Left lung (tissue), 10 donors: ENCODE data around the gene SSBP2. TPM values are rescaled to one million over a fixed set of nuclear protein-coding genes. Genes with fewer than 3 reads are reported as not detected.
"Not testable (repeated sequence)": the region's sequence is repeated elsewhere in the genome, so short reads cannot be mapped to it uniquely, and the experiment has no call there.

Source experiments
- ATAC-seq: fragments of 200-7000 bp; cut with Tn5 transposase; one replicate; pipeline ENCODE4 v1.9.1; 2020; ENCODE audit warnings: moderate library complexity
- DNase-seq, 4 donors: peaks; one replicate each; pipeline ENCODE4 v3.0.0-alpha.2; 2013 to 2020
- H3K27ac ChIP-seq, 2 donors: fragments of 200-600 bp; sonication (generic) in 1 of 2; one replicate each; pipeline versions ENCODE4 v1.5.0 to v1.8.0; 2020 to 2021
- H3K27me3 ChIP-seq, 2 donors: fragments of 200-600 bp; sonication (generic) in 1 of 2; one replicate each; pipeline versions ENCODE4 v1.5.0 to v1.8.0; 2020 to 2021
- H3K36me3 ChIP-seq, 2 donors: fragments of 200-600 bp; sonication (generic) in 1 of 2; one replicate each; pipeline versions ENCODE4 v1.5.0 to v1.8.0; 2020 to 2021
- H3K4me1 ChIP-seq, 2 donors: fragments of 200-600 bp; one replicate each; pipeline ENCODE4 v1.8.0; 2021
- H3K4me3 ChIP-seq, 2 donors: fragments of 200-600 bp; sonication (generic) in 1 of 2; one replicate each; pipeline versions ENCODE4 v1.5.0 to v1.8.0; 2020 to 2021; ENCODE audit warnings: mild to moderate bottlenecking in 1 of 2
- H3K9me3 ChIP-seq, 2 donors: fragments of 200-600 bp; sonication (generic) in 1 of 2; one replicate each; pipeline versions ENCODE4 v1.5.0 to v1.8.0; 2020 to 2021
- CTCF ChIP-seq, 2 donors: fragments of 200-600 bp; sonication (generic) in 1 of 2; IDR thresholded peaks; one replicate each; pipeline versions ENCODE4 v1.5.0 to v1.8.0; 2021; ENCODE audit warnings: antibody characterized with exemption in 2 of 2
- intact Hi-C, 2 donors: fragments of 100-400 bp; cut with DNase I; formaldehyde crosslinking; loops; one replicate each; pipeline versions ENCODE4 v1.11.2 to v1.14.2; 2022
- polyA plus RNA-seq, 6 donors: library from polyadenylated mRNA; unstranded; fragments of 120-200 nt; gene quantifications; one replicate each; pipeline ENCODE4 v1.2.1, GENCODE V29; 2013; ENCODE audit not compliant: insufficient read length in 6 of 6
- total RNA-seq, 2 donors: library from RNA; stranded (reverse); fragmentation: NEBNext Ultra II Directional; extraction: Animal tissue kit (Norgen Biotek cat#: 25700); gene quantifications; one replicate each; pipeline ENCODE4 v1.2.1, GENCODE V29; 2021
- donor health status: DM: no; HTN: yes; CAD: no.
- donor health status: DM: no; HTN: no; CAD: no.

The SSBP2 gene
- total and polyA plus RNA-seq, 8 donors = 31.6 to 103 (median 74.8) TPM

GRCh38 chr5:81718300-81718699, 32.6 kb downstream of the SSBP2 start:
- ATAC-seq (no peak), DNase-seq (peak in 1 of 4 donors; percentile 2)
- no peaks in the 10 kb centered on the region for H3K36me3 ChIP-seq
- TF ChIP-seq CTCF (IDR thresholded peaks at IDR 0.05) = no peak
- no peaks in the 10 kb centered on the region for H3K9me3 ChIP-seq
- H3K27me3 ChIP-seq = no peaks in the 10 kb centered on the region
- no peak overlapping the region for H3K27ac ChIP-seq
- no peak overlapping the region for H3K4me3 ChIP-seq
- H3K4me1 ChIP-seq = no peaks in the 10 kb centered on the region
- intact Hi-C loops = no loop called here

- Histone ChIP-seq H3K9me3 (no peaks in the 10 kb centered on the region), H3K36me3 (no peaks in the 10 kb centered on the region), H3K4me1 (no peaks in the 10 kb centered on the region), H3K27ac (no peak overlapping the region), H3K27me3 (no peaks in the 10 kb centered on the region), H3K4me3 (no peak overlapping the region)
- DNase-seq (no peak), ATAC-seq (no peak)
- no peak for TF ChIP-seq CTCF (IDR thresholded peaks at IDR 0.05)
- intact Hi-C loops = no loop called here
These were observed 33.0 kb downstream of the SSBP2 start for GRCh38 chr5:81717860-81718259.

- ATAC-seq = no peak
- DNase-seq = no peak
- no peak for TF ChIP-seq CTCF (IDR thresholded peaks at IDR 0.05)
These were observed 33.7 kb downstream of the SSBP2 start for GRCh38 chr5:81717226-81717625.

GRCh38 chr5:81714076-81714475, 36.8 kb downstream of the SSBP2 start:
- H3K27me3 ChIP-seq, intact Hi-C loops, ATAC-seq, H3K4me3 ChIP-seq, H3K27ac ChIP-seq, H3K36me3 ChIP-seq, H3K4me1 ChIP-seq, DNase-seq, H3K9me3 ChIP-seq: not testable (repeated sequence)

More at GRCh38 chr5:81717226-81717625, 33.7 kb downstream of the SSBP2 start:
- intact Hi-C loops = no loop called here
- H3K4me1 ChIP-seq = no peaks in the 10 kb centered on the region
- H3K36me3 ChIP-seq = no peaks in the 10 kb centered on the region
- no peak overlapping the region for H3K27ac ChIP-seq
- H3K27me3 ChIP-seq = no peaks in the 10 kb centered on the region
- H3K4me3 ChIP-seq = no peak overlapping the region
- no peaks in the 10 kb centered on the region for H3K9me3 ChIP-seq

GRCh38 chr5:81708889-81709288, 42.0 kb downstream of the SSBP2 start:
- H3K4me3 ChIP-seq = no peak overlapping the region
- no peak overlapping the region for H3K27ac ChIP-seq
- ATAC-seq (no peak), DNase-seq (no peak)
- TF ChIP-seq CTCF (IDR thresholded peaks at IDR 0.05) = no peak
- H3K36me3 ChIP-seq = no peaks in the 10 kb centered on the region
- no peaks in the 10 kb centered on the region for H3K9me3 ChIP-seq
- H3K4me1 ChIP-seq = no peaks in the 10 kb centered on the region
- H3K27me3 ChIP-seq = no peaks in the 10 kb centered on the region
- intact Hi-C loops = no loop called here

GRCh38 chr5:81703840-81704239, 47.1 kb downstream of the SSBP2 start:
- intact Hi-C loops = no loop called here
- Histone ChIP-seq H3K9me3 (peaks cover 0 to 12% of the 10 kb centered on the region in 2 donors), H3K4me1 (no peaks in the 10 kb centered on the region), H3K27ac (no peak overlapping the region), H3K36me3 (no peaks in the 10 kb centered on the region), H3K27me3 (no peaks in the 10 kb centered on the region), H3K4me3 (no peak overlapping the region)
- no peak for ATAC-seq
- no peak for TF ChIP-seq CTCF (IDR thresholded peaks at IDR 0.05)
- DNase-seq = no peak
